HG03025 (cell line): Measurements from ENCODE around the gene RNASE7.

Source experiments
- ATAC-seq: cut with Tn5 transposase; IDR thresholded peaks from one replicate; pipeline ENCODE4 v1.9.1; 2021; ENCODE audit warnings: mild to moderate bottlenecking, moderate library complexity; ENCODE audit not compliant: unreplicated experiment, low FRiP score

RNASE7 gene

DNA sequence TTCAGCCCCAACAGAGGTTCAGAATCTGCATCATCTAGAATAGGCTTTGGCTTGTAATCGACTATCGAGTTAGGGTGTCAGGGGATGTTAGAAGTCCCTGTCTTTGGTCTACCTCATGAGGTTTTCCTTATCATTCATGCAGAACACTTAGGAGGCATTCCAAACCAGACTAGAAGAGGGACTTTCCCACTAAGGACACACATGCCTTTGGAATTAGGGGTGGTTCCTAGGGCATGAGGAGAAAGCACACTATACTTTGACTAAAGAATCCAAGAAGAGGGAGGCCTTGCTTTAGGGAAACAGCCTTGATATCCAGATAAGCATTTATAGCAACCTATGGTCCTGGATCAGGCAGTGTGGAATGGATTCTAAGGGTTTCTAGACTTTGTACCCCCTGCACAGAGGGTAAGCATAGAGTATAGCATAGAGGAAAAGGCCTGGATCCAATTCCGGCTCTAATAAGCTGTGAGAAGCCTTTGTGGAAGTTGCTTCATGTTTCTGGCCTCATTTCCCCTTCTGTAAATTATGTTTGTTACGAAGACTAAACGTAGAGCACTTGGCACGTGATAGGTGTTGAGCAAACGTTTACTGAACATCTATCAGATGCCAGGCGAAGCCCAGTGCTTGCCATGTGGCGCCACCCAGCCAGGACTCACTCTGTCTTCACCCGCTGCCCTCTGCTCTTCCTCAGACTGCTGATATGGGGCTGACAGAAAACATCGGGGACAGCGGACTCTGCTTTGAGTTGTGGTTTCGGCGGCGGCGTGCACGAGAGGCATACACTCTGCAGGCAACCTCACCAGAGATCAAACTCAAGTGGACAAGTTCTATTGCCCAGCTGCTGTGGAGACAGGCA, 43.1 kb downstream of the RNASE7 start:
- no peak for ATAC-seq

DNA sequence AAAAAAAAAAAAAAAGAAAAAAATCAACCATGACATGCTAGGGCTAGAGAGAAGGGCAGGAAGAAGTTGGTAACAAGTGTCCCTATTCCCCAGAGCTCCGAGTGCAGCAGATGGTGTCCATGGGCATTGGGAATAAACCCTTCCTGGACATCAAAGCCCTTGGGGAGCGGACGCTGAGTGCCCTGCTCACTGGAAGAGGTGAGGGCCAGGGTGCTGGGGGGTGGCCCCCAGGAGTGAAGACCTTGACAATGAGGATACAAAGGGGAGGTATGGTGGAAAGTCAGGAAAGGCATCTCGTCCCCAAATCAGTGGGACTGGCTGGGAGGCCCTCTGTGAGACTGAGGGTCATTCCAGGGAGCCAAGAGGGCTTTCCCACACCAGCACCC, 44.7 kb downstream of the RNASE7 start:
- no peak for ATAC-seq

DNA sequence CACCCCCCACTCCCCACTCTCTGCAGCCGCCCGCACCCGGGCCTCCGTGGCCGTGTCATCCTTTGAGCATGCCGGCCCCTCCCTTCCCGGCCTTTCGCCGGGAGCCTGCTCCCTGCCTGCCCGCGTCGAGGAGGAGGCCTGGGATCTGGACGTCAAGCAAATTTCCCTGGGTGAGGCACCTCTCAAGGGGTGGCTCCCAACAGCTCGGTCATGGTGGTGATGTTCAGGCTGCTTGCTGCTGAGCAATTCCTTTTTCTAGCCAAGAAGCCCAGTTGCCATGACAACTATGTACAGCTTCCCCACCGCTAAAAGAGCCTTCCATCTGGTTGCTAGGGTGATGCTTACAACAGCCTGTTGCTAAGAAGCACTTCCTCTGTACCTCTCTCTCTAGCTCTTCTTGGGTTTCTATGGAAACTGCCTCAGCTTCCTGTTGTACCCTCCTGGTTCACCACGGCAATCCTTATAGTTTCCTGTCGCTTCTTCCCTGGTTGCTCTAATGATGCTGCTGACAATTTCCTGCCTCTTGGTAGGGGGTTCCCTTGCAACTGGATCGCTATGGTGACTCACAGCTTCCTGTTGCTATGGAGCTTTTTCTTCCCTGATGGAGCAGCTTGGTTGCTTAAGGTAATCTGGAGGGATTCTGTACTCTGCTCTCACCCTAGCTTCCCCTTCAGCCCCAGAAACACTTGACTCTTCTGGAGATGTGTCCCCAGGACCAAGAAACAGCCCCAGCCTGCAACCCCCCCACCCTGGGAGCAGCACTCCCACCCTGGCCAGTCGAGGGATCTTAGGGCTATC, 45.3 kb downstream of the RNASE7 start:
- no peak for ATAC-seq

DNA sequence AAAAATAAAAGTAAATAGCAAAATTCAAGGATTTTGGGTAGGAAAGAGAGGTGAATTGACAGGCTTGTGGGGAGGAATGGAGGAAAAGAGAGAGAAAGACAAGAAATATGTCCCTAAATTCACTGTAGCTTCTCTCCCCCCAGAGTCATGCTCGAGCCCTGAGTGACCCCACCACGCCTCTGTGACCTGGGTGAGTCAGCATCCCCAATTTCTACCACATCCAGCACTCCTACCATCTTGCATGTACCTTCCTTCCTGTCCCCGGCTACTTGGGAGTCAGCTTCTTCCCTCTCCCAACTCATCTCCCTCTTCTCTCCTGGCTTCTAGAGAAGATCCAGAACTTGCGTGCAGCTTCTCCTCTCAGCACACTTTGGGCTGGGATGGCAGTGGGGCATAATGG, 46.5 kb downstream of the RNASE7 start:
- ATAC-seq, result no peak

DNA sequence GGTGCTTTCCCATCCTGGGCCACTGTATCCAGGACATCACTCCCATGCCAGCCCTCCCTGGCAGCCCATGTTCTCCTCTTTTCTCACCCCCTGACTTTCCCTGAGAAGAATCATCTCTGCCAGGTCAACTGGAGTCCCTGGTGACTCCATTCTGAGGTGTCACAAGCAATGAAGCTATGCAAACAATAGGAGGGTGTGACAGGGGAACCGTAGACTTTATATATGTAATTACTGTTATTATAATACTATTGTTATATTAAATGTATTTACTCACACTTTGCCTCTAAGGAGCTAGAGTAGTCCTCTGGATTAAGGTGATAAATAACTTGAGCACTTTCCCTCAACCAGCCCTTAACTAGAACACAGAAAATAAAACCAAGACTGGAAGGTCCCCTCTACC, 47.1 kb downstream of the RNASE7 start:
- ATAC-seq, result no peak

DNA sequence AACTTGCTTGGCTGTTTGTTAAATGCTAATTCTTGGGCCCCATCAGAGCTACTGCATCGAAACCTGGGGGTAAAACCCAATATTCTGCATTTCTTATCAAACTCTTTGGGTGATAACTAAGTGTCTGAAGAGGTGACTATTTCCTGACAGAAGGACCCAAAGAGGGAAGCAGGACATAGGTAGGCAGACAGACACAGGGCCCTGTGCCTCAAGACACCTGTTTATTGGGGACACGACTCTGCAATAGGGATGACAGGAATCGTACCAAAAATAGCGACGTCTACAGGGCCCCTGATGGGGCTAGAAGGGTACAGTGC, 47.7 kb downstream of the RNASE7 start:
- no peak for ATAC-seq

DNA sequence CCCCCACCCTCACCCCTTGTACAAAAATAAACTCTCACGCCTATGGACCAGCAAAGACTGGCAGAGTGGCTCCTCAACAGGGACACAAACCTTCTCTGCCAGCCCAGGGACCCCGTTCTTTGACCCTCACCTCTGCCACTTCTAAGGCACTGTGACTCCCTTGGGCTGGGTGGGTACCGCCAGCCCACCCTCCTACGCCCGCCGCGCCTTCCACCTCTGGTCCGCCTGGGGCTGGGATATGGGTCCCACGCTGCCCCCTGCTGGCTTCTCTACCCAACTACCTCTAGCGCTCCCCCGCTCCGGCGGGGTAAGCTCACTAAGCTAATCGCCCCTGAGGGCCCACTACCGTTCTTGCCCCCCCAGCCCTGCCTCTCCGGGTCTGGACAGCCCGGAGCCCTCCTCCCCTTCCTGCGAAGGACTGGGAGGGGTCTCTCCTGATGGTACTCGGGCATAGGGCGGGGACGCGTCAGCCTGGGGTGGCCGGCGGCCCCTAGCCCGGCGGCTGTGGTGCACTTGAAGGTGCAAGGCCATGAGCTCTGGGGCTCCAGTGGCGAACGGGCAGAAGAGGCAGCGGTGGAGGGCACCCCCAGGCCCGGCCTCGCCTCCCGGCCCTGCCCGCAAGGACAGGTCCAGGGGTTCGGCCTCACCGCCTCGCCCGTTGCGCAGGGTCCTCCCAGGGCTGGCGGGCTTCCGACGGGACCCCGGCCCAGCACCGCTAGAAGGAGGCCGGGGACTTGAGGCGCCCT, 48.2 kb downstream of the RNASE7 start:
- ATAC-seq, result no peak

DNA sequence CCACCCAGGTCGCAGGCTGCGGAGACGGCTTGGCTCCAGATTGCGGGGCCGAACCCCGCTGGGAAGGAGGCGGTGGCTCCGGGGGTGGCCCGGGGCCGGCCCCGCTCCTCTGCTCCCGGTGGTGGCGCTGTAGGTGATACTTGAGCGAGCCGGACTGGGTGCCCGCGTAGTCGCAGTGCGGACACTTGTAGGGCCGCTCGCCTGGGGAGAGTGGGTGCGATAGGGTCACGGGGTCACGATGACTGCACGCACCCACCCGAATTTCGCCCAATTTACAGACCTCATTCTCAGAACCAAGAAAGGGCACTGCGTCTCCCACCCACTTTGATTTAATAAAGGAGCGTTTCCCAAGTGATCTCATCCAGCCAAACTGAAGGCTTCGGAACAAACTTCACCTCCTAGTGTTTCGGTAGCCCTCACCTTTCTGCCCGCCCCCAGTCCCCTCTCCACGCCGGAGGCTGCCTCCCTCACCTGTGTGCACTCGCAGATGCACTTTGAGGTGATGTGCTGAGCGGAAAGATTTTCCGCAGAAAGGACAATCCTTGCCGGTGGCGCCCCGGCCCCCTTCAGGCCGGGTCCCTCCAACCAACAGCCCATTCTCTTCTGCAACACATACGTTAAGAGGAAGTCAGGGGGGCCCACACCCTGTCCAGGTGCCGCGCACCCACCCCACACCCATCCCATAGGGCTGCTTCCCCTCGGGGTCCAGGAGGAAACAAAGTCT, 48.9 kb downstream of the RNASE7 start:
- no peak for ATAC-seq

DNA sequence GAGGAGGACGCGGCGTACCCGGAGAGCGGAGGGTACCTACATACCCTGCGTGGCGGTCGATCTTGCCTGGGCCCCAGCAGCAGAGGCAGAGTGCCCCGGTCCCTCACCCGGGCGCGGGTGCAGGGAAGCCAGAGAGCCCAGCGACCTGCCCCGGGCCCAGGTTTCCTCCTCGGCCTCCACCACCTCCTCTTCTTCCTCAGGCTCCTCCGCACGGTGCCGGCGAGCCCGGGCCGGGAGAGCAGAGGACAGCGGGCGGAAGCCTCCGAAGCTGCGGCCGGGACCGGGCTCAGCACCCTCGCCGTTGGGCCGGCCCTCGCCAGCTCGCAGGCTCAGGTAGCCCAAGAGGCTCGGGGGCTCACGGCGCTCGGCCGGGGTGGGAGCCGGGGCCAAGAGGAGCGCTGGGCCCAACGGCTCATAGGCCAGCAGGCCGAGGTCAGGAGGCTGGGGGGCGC, 49.7 kb downstream of the RNASE7 start:
- ATAC-seq, result no peak

DNA sequence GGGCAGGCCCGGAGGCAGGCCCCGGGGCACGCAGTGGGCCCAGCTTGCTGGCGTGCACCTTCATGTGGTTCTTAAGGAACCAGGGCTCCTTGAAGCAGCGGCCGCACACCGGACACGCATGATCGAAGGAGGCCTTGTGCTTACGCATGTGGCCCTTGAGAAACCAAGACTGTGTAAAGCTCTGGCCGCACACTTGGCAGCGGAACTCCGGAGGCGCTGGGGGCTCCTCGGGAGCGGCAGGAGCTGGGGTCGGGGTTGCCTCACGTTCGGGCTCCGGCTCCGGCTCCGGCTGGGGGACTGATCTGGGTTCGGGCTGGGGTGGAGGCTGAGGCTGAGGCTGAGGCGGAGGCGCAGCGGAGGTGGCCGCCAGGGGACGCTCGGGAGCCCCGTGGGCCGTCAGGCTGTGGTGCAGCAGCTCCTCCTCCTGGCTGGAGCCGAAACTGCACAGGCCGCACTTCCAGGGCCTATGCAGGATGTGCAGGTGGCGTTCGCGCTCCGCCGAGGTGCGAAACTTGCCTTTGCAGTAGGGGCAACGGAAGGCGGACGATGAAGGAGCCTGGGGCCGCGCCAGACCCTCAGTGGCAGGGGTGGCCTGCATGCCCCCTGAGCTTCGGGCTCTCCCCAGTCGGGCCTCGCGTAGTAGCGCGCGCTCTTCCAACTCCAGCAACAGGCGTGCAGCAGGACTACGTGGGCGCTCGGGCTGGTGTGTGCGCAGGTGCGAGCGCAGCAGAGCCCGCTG, 50.3 kb downstream of the RNASE7 start:
- ATAC-seq, result peak; percentile 71

DNA sequence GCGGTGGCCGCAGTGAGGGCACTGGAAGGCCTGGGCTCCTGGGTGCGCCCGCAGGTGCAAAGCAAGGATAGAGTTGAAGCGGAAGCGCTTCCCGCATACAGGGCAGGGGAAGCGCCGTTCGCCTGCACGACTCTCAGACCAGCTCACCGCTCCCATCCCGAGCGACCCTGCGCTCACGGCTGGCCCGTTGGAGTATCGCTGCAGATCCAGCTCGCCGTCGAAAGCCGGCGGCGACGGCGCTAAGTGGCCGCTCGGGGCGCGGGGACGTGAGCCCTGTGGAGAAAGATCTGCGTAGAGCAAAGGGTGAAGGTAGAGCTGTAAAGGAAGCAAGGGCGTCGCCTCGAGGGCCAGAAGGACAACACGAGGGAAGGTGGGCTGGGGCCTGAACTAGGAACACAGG, 50.9 kb downstream of the RNASE7 start:
- ATAC-seq, result no peak
